Measurements from ENCODE around the gene CKS1B.
A peak's percentile ranks its signal among the peaks of the same experiment; 100 is the strongest.

Gene CKS1B

DNA sequence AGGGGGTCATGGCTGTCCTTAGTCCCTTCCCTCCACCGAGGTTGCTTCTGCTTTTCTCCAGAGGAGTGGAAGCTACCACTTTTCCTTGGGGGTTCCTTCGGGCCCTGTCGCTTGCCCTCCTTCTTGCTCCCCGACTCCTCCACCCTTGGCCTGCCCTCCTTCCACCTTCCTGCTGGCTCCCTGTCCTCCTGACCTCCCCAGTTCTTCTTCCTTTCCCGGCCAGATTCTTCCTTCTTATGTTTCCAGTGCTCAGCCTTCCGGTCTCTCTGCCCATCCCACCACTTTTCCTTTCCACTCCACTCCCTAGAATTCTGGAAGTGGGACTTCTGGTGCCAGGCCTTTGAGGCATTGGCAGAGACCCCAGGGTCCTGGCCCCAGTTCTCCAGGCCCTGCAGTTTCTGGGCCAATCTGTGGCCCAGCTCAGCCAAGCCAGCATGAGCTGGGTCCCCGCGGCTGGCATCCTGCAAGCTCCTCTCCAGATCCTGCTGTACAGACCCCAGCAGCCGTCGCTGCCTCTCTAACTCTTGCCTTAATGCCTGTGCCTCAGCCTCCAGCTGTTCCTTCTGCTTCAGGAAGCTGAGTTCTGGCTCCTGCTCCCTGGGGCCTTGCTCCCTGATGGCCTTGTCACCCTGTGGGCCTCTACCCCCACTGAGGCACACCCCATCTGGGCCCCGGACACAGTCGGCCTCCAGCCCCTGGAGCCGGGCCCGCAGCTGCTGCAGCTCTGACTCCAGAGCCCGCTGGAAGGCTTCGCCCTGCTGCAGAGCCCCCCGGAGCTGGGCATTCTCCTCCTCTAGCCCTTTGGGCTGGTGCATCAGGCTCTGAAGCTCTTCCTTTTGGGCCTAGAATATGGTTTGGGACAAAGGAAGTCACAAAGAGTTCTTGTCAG is 28.3 kb upstream of the CKS1B start:
- no peak for DNase-seq

DNA sequence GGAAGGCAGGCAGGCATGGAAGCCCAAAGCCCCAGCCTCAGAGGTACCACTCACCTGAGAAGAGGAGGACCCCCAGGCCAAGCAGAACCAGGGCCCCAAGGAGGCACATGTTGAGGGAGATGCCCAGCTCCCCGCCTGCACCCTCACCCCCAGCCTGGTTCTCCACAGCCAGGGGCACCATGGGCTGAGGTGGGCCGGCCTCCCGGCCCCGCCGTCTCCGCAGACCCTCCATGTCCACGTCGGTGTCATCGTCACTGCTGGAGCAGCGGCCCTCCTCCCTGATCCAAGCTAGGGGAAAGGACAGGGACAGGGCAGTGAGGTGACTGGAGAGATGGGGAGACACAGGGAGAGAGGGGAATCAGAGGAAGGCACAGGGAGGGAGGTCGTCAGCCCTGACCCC is 26.4 kb upstream of the CKS1B start:
- no peak for DNase-seq

DNA sequence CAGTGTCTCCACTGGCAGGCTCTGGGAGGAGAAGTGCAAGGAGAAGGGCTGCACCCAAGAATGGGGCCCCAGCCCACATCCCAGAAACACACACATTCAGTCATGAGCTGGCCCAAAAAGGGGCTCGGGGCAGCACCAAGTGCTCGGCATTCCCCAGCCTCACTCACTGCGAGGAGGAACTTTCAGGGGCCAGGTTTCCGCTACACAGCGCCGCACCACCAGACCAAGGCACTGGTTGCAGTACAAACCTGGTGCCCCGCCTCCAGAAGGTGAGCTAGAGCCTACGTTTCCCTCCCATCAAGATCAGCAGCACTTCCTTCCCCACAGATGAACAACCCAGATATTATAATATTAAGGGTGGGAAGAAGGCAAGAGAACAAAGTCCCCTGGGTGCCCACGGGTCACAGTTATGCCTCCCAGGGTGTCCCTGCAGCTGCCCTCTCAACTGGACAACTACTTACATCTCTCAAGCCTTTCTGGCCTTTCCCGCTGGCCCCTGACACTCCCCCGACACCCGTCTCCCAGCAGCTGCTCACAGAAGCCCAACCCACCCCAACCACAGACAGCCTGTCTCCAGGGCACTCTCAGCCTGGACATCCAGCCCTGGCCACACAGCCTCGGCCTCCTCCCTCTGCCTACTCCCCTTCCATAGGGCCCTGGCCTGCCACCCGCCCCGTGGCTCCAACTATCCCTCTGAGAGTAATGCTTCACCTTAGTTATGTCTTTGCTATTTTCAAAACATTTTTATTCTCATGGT is 22.4 kb upstream of the CKS1B start:
- peak; percentile 73 for DNase-seq

DNA sequence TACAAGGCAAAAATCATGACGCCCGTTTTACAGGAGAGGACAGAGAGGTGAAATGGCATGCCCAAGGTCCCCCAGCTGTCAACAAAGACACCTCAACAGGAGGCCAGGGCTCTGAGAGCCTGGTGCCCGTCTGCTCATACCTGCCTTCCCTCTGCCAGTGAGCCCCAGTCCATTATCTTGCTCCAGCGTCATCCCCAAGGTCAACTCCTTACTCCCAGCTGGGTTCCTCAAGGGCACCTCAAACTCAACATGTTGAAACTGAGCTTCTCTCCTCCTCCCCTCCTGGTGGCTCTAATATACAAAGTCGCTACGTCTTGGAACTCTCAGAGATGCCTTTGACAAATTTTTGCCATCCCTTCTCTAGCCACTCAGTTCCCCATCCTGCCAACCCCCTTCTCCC is 21.8 kb upstream of the CKS1B start:
- no peak for DNase-seq

DNA sequence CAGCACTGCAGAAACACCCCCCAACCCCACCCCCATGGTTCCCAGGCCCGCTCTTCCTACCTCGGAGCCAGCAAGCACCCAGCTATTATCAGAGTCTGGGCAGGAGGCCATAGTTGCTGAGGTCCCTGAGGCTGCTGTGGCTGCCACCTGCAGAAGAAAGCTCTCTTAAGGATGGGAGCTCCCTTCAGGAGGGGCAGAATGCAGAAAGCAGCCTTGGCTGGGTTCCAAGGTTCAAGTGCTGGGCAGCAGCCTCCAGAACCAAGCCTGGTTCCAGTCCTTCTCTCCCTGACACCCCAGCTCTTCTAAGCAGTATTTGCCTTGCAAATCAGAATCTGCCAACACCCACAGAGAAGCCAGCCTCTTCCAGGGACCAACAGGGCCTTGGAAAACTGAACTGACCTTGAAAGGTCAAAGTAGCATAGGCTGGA is 20.9 kb upstream of the CKS1B start:
- no peak for DNase-seq

DNA sequence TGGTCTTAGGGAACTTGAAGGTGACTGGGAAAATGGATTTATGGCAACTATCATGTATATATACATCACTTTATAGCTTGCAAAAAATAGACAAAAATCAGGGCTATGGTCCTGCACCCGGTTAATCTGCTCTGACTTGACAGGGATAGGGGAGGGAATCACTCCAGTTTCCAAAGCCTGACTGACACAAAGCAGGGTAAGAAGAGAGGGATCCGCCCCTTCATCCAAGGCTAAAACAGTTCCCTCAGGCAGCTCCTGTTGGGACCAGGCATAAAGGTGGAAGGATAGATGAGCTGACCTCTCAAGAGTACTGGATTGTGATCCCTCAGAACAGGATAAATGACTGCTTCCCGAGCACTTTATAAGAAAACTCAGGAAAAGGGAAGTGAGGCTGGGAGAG is 19.9 kb upstream of the CKS1B start:
- no peak for DNase-seq

DNA sequence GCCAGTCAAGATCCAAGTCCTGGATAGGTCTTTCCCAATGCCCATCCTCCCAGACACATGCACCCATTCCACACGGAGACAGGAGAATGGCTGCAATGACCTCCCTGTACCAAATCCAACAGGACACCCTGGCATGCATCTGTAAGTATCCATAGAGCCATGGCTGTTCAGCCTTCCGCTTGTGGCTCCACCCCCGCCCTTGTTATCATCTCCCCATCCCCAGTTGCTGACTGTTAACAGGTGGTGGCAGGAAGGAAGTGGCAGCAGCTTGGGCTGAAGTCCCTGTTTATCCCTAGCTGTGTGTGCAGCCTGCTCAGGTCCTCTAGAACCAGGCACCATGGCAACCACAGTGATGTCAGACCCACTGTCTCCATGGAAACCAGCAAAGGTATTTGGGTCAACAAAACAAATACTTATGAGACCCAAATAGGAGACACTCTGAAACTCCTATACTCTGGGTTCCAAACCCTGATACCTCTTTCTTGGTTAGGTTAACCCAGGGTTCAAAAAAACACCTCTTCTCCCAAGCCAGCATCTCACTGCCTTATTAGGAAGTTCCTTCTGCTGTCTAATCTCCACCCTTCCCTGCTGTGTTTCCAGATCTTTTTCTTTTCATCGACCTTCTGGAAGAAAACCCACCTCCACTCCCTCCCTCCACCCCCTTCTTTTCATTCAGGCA is 19.3 kb upstream of the CKS1B start:
- DNase-seq: peak; percentile 59

DNA sequence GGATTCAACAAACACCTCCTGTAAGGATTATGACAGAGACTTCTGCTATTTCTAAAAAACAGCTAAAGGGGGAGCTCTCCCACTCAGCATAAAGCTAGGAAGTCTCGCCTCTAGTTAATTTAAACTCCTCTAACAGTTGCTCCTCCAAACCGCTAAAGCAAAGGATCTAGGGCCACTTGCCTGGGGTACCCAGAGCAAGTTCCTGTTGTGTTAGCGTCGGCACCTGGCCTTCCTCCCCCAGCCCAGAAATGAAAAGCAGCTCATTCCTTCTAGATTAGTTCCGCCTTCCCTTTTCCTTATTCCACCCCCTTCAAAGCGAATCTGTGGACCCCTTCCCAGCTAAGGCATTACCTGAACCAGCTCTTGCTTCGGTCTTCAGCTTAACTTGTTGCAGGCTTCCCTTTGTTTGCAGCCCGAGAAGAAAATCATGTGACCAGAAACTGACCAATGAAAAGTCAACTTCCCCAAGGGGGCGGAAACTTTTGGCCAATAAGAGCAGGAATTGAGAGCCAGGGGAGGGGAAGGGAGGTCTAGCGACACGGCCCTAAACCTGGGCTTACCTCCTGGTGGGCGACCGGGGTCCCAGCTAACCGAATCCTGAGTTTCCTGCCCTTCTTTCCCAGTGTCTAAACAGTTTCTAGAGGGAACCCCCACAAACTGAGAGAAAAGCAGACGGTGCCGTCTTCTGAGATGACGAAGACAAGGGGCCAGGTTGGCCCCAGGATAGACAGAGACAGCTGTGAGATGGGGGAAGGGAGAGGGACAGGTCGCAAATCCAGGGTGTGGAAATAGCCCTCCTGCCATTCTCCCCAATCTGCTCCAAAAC is 18.6 kb upstream of the CKS1B start, which contains the start of gene PBXIP1:
Gene PBXIP1 (minus strand): TSS at position 382 of the 826 bp plus-strand sequence. CDS start 2,378 bp downstream, outside the sequence.
- DNase-seq: peak; percentile 57

DNA sequence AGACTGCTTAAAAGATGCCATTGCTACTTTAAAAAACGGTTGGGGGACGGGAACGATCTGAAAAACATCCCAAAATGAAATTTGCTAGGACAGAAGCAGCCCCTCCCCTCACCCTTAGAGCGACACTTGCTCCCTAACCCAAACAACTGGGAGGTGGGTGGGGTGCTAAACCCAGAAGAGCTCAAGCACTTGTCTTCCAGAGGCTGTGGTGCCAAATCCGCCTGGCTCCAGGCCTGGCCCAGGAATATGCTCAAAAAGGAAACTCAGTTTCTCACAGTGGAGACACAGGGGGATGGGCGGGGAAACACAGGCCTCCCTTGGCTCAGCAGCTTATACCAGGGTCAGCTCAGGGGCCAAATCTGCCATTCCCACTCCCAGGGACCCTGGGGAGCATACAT is 17.9 kb upstream of the CKS1B start:
- DNase-seq: no peak

DNA sequence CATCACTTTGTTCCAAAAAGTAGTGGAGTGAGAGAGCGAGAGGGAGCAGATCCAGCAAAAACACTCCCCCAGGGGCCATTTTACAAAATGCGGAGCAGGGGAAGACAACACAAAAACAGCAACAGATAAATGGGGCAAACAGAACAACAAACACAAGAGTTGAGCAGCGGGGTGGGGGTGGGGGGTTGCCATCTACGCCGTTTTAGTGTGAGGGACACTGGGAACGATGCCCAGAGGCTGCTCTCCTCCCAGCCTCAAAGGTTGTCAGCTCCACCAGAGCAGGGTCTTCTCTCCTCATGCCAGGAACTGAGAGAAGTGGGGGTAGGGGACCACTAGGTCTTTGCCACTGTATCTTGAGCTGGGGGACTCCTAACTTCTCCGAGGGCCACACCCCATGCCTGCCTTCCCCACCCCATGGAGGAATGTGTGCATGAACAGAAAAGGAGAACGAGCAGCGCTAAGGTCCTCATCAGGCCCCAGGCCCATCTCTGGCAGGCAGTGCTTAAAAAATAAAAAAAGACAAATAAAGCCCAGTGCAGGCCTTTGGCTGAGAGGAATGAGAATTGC is 17.3 kb upstream of the CKS1B start:
- no peak for DNase-seq

DNA sequence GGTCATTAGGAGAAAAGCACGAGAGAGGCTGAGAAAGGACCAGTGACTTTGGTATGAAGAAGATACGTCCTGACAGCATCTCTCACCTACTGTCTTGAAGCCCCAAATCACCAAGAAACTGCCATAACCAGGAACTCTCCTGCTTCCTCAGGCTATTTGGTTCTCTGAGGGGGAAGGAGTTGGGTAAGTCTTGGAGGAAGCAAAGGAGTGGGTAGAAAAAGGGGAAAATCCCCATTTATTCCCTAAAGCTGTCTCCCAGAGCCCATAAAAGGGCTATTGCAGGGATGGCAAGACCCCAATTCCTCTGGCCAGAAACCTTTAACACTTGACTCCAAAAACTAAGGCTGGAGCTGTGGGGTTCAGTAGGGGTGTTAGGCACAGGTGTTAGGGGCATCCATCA is 16.4 kb upstream of the CKS1B start:
- DNase-seq: no peak

DNA sequence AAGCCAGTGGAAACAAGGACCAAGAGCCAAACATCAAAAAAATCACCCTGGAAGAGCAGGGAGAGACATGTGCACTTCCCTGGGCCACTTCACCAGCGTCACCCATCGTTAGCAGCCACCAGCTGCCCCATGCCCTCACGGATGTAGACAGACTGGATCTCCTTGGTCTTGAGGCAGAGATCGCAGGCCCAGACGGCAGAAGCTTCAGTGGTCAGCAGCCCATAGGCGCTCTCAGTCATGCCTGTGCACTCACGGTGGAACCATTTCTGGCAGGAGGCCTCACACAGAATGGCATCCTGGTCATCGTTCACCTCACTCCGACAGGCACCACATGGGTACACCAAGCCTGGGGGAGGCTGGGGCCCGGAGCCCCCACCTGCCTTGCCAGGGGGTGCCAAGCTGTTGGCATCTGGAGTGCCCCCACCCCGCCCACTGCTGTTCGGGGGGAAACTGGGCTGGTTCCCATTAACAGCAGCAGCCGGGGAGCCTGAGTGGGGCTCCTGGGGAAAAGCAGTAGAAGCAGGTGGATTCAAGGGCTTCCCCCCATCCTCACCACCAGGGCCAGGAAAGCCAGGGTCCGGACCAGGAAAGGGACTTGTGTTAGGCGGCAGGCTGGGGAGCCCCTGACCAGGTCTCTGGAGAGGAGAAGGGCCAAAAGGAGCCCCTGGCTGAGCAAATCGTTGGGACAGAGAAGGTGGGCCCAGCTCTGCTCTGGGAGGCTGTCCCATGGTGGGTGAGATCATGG is 15.6 kb upstream of the CKS1B start:
- no peak for DNase-seq

DNA sequence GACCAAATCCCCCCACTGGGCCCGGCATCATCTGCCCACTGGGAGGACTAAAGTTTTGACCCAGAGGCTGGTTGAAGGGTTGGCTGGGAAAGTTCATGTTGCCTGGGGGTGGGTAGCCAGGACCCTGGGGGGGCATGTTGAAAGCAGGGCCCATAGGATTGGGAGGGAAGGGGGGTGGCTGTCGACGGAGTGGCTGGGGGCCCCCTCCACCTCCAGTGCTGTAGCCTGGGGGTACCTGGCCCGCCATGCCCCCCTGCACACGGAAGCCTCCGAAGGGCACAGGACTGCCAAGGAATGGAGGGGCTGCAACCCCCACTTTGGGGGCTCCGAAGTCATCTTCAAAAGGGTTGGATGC is 15.1 kb upstream of the CKS1B start:
- no peak for DNase-seq

DNA sequence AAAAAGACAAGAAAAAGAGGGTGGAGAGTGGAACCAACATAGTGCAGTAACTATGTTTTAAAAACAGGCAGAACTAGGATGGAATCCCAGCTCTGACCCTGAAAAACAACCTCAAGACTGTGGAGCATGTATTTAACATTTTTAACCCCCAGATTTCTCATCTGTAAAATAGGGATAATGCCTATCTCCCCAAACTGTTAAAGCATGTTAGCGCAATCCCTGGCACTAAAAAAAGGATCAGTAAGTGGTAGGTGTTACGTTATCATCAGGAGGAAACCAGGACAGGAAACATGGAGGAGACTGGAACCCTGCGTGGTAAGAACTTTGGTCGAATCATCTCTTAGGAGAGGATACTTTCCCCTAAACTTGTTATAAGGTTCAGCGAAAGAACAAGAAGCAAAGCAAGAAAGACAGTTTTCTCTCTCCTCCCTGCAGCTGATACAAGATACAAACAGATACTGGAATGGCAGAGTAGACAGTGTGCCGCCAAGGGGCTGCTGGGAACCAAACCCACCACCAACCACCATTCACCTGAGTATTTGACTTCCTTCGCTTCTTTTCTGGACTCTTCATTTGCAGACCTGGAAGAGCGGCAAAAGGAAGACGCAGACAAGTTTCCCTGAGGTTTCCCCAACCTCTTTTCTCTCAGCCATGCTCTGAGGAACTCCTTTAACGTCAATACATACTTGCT is 13.9 kb upstream of the CKS1B start:
- no peak for DNase-seq

DNA sequence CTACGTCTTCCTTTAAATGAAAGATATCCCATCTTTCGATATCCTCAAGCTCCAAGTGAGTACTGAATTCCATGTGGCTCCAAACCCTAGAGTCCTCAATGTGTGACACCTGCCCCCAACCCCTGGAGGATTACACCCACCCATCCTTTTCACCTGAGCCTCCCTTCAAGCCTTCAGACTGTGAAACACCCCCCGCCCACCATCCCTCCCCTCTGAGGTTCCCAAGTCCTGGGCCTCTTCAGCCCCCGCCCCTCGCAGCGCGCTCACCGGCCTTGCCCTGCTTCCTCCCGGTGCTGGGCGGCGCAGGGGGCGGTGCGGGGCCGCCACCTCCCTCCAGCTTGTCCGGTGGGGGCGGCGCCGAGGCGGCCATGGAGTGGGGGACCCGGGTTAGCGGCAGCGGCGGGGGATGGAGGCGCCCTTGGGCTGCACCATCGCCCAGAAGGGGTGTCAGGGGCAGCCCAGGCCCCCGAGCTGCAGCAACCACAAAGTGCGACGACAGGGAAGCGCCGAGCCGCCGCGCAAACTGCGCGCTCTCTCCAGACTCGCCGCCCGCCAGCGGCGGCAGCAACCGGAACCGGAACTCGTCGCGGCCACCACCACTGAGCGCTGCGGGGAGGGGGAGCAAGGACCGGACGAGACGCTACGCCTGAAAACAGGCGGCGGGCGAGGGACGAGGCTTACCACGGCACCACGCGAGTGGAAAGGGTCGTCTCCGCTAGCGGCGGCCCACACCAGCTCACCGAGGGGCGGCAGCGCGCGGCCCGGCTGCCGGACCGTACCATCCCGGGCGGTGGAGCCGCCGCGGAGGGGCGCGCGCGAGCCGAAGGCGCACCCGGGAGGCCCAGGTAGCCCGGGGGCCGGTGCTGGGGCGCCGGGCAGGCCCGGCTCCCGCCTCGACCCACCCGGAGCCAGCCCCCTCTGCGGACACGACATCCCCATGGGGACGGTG is 13.0 kb upstream of the CKS1B start, which contains the start of gene PYGO2:
Gene PYGO2 (minus strand): TSS at position 576 of the 949 bp plus-strand sequence. CDS start 206 bp downstream, at position 370.
- DNase-seq: peak; percentile 83

DNA sequence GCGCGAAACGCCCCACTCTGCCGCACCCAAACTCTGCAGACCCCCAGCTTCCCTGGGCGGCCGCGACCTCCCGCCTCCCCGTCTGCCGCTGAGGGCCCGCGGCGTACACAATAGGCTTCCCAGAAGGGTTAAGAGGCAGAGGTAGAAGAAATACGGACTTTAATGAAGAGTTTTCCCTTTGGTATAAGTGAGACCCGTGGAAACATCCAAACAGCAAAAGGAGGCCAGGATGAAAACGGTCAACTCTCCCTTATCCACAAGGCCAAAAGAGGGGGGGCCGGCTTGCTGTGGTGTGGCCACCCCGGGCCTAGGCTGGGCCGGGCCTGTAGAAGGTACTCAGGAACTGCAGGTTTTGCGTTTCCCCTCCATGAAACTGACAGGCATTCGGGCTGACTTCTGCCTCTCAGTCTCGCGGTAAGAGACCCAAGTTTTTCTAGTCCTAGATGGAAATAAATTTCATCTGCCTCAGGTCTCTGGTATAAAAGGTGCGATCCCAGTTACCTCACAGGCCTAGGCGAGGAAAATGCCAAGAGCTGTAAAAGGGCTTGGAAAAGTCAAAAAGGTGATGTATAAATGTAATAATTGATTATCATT is 12.2 kb upstream of the CKS1B start:
- no peak for DNase-seq

DNA sequence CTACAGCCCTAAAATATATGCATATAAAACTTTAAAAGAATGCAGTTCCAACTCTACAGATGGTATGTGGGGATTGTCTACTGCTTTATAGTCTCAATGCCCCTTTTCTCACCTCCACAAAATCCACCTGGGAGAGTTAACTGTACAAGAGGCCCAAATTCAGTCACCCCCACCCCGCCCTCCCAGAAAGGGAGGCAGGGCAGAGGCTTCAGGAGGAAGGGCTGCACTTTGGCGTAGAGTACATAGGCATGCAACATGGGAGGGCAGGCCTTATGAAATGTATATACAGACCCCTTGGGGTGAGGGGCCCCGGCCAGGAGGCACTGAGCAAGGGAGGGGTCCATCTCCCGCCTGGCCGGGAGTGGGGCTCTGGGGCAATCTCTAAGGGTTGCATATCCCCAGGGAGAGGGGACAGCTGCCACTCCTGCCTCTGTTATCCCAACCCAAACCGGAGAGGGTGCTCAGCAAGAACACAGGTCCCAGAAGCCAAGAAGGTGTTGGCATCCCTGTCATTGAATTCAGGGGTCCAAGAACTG is 11.6 kb upstream of the CKS1B start:
- no peak for DNase-seq

DNA sequence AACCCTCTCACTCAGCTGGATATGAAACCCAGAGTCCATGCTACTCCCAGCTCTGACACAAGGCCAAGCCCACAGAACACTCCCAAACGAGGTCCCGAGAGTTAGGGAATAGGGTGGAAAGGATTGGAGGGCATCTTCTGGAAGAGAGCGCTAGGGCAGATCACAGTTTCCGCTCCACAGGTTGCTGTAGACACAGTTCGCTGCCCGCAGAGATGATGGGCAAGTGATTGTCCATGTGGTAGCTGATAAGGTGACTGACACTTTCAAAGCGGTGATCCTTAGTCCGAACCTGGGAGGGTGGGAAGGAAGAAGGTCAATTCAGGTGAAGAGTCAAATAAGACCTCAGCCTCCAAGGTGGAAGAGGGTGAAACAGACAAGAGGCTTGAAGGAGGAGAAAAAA is 10.8 kb upstream of the CKS1B start:
- DNase-seq: no peak

DNA sequence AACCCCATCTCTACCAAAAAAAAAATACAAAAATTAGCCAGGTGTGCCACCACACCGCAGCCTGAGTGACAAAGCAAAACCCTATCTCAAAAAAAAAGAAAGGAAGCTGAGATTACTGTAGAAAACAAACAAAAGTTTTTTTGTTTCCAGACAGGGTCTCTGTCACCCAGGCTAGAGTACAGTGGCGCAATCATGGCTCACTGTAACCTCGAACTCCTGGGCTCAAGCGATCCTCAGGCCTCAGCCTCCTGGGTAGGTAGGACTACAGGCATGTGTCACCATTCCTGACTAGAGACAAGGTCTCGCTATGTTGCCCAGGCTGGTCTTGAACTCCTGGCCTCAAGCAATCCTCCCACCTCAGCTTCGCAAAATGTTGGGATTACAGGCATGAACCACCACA is 10.1 kb upstream of the CKS1B start:
- DNase-seq: no peak

Data from stimulated activated CD4-positive, alpha-beta T cell treated with anti-CD3 and anti-CD28 coated beads, Interleukin-4, amount 100 ng/mL, for 1 hour (primary cell).